GM12892 (cell line): Measurements from ENCODE around the gene TMEM196.
"Not testable (repeated sequence)": the region's sequence is repeated elsewhere in the genome, so short reads cannot be mapped to it uniquely, and the experiment has no call there.

Experiments used
- DNase-seq: peaks from one replicate; pipeline ENCODE4 v3.0.0; 2011; ENCODE audit not compliant: insufficient read length
- FAIRE-seq: peaks from 2 replicates; lab custom pipeline; 2011; peaks lifted over from hg19 to GRCh38; lab: Jason Lieb, UNC
- POLR2A ChIP-seq: IDR thresholded peaks from 2 replicates; pipeline ENCODE4 v1.6.1; 2011; ENCODE audit warnings: low read depth, low read length, control low read depth
- POLR2AphosphoS5 ChIP-seq: IDR thresholded peaks from 2 replicates; pipeline ENCODE4 v1.6.1; 2011; ENCODE audit warnings: low read depth, low read length, control low read depth
- TAF1 ChIP-seq: IDR thresholded peaks from 2 replicates; pipeline ENCODE4 v1.6.1; 2011; ENCODE audit warnings: low read depth, mild to moderate bottlenecking, control low read depth, low read length, borderline replicate concordance

Gene TMEM196

GRCh38 chr7:19700936-19701335 is 72.5 kb downstream of the TMEM196 start:
- TF ChIP-seq POLR2AphosphoS5 (no peak), TAF1 (no peak), POLR2A (no peak)
- FAIRE-seq, result no peak

GRCh38 chr7:19698331-19698730 is 75.1 kb downstream of the TMEM196 start:
- DNase-seq (no peak), FAIRE-seq (no peak)
- no peak for TF ChIP-seq POLR2AphosphoS5
- no peak for TF ChIP-seq POLR2A

More at GRCh38 chr7:19700936-19701335, 72.5 kb downstream of the TMEM196 start:
- DNase-seq, result no peak

GRCh38 chr7:19696926-19697325 is 76.5 kb downstream of the TMEM196 start:
- no peak for TF ChIP-seq POLR2A
- no peak for TF ChIP-seq TAF1
- TF ChIP-seq POLR2AphosphoS5, result no peak
- no peak for FAIRE-seq
- no peak for DNase-seq

GRCh38 chr7:19692111-19692828 is 81.1 kb downstream of the TMEM196 start:
- TF ChIP-seq POLR2A, result no peak
- no peak for TF ChIP-seq TAF1
- TF ChIP-seq POLR2AphosphoS5, result no peak
- DNase-seq (no peak), FAIRE-seq (no peak)

- no peak for DNase-seq
- TF ChIP-seq POLR2A (no peak), POLR2AphosphoS5 (no peak), TAF1 (no peak)
- no peak for FAIRE-seq
Measured at GRCh38 chr7:19690736-19691135, 82.7 kb downstream of the TMEM196 start.

- FAIRE-seq, DNase-seq: not testable (repeated sequence)
Measured at GRCh38 chr7:19689130-19689529, 84.3 kb downstream of the TMEM196 start.

- DNase-seq (no peak), FAIRE-seq (no peak)
- no peak for TF ChIP-seq POLR2A
- no peak for TF ChIP-seq POLR2AphosphoS5
- TF ChIP-seq TAF1, result no peak
Measured at GRCh38 chr7:19681596-19681995, 91.8 kb downstream of the TMEM196 start.

GRCh38 chr7:19677180-19677579 is 96.2 kb downstream of the TMEM196 start:
- DNase-seq (no peak), FAIRE-seq (peak; percentile 38)
- TF ChIP-seq POLR2AphosphoS5 (no peak), TAF1 (no peak), POLR2A (no peak)

- DNase-seq (no peak), FAIRE-seq (peak; percentile 17)
- TF ChIP-seq POLR2A, result no peak
- TF ChIP-seq TAF1, result no peak
- no peak for TF ChIP-seq POLR2AphosphoS5
Measured at GRCh38 chr7:19675816-19676215, 97.6 kb downstream of the TMEM196 start.

GRCh38 chr7:19674266-19674960 is 99.0 kb downstream of the TMEM196 start:
- no peak for TF ChIP-seq POLR2A
- no peak for TF ChIP-seq TAF1
- TF ChIP-seq POLR2AphosphoS5, result no peak
- DNase-seq (no peak), FAIRE-seq (no peak)

GRCh38 chr7:19670806-19671205 is 102.6 kb downstream of the TMEM196 start:
- no peak for DNase-seq
- FAIRE-seq, result no peak
- TF ChIP-seq POLR2A (no peak), POLR2AphosphoS5 (no peak), TAF1 (no peak)
